Measurements from ENCODE around the gene TSGA10IP. TPM values are rescaled to one million over a fixed set of nuclear protein-coding genes. Genes with fewer than 3 reads are reported as not detected.

TSGA10IP gene
- total RNA-seq, 4 donors from 2014 or later: not detected

GRCh38 chr11:65906602-65907001, 38.7 kb upstream of the TSGA10IP start:
- no peak overlapping the region for H3K4me3 ChIP-seq (ENCODE audit: low read depth, poor library complexity, severe bottlenecking)
- no peak for DNase-seq (ENCODE audit: low spot score in 2 of 2)
- TF ChIP-seq POLR2A (IDR thresholded peaks at IDR 0.05) (no peak), CTCF (IDR thresholded peaks at IDR 0.05) (no peak)
- WGBS, 2 donors: 85 to 92% methylated on average over 5 of the region's 5 CpGs
- intact Hi-C loops (cut with DNase I; ENCODE audit: low total_unique reads): no loop called here

GRCh38 chr11:65907878-65908277, 37.4 kb upstream of the TSGA10IP start:
- no peak for TF ChIP-seq CTCF (IDR thresholded peaks at IDR 0.05)
- WGBS, 2 donors: 87 to 88% methylated on average over 6 of the region's 6 CpGs
- intact Hi-C loops (cut with DNase I; ENCODE audit: low total_unique reads): no loop called here
- H3K4me3 ChIP-seq (ENCODE audit: low read depth, poor library complexity, severe bottlenecking): no peak overlapping the region
- DNase-seq (ENCODE audit: low spot score in 2 of 2): no peak

GRCh38 chr11:65911682-65912568, 33.4 kb upstream of the TSGA10IP start:
- intact Hi-C loops (cut with DNase I; ENCODE audit: low total_unique reads): no loop called here
- 8 to 12% methylated on average over 14 of the region's 14 CpGs for WGBS, 2 donors
- peak in 1 of 2 donors; percentile 95 for DNase-seq (ENCODE audit: low spot score in 2 of 2)
- TF ChIP-seq CTCF (IDR thresholded peaks at IDR 0.05) (no peak), POLR2A (IDR thresholded peaks at IDR 0.05) (no peak)
- no peak overlapping the region for H3K4me3 ChIP-seq (ENCODE audit: low read depth, poor library complexity, severe bottlenecking)

GRCh38 chr11:65912845-65913244, 32.4 kb upstream of the TSGA10IP start:
- DNase-seq (ENCODE audit: low spot score in 2 of 2): no peak
- 23 to 37% methylated on average over 4 of the region's 4 CpGs for WGBS, 2 donors
- intact Hi-C loops (cut with DNase I; ENCODE audit: low total_unique reads): no loop called here
- no peak overlapping the region for H3K4me3 ChIP-seq (ENCODE audit: low read depth, poor library complexity, severe bottlenecking)
- TF ChIP-seq CTCF (IDR thresholded peaks at IDR 0.05) (no peak), POLR2A (IDR thresholded peaks at IDR 0.05) (no peak)

GRCh38 chr11:65915101-65915820, 30.0 kb upstream of the TSGA10IP start:
- H3K4me3 ChIP-seq (ENCODE audit: low read depth, poor library complexity, severe bottlenecking): no peak overlapping the region
- TF ChIP-seq CTCF (IDR thresholded peaks at IDR 0.05) (no peak), POLR2A (IDR thresholded peaks at IDR 0.05) (no peak)
- DNase-seq (ENCODE audit: low spot score in 2 of 2): no peak
- WGBS, 2 donors: 34 to 36% methylated on average over 10 of the region's 10 CpGs
- intact Hi-C loops (cut with DNase I; ENCODE audit: low total_unique reads): no loop called here
